HG02970 (cell line): ENCODE results near the gene ASTN2.
"Not testable (repeated sequence)": the region's sequence is repeated elsewhere in the genome, so short reads cannot be mapped to it uniquely, and the experiment has no call there.

Experiments used
- ATAC-seq: cut with Tn5 transposase; IDR thresholded peaks from one replicate; pipeline ENCODE4 v1.9.1; 2021; ENCODE audit warnings: mild to moderate bottlenecking, moderate library complexity, moderate number of reproducible peaks; ENCODE audit not compliant: unreplicated experiment, low FRiP score

The ASTN2 gene

DNA sequence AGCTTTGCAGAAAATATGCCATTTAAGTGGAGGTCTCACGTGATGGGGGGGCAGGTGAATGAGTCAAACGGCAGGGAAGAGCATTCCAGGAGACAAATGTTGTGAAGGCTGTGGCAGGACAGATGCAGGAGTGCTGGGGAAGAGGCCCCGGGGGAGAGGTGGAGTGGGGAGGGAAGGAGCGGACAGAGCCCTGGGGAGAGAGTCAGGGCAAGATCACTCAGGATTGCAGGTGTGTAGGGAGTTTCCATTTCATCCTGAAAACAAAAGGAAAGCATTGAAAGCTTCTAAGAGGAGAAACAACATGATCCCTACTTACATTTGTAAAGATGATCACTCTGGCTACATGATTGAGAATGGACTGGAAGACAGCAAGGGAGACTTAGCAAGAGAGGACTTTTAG lies 323.3 kb downstream of the ASTN2 start:
- no peak for ATAC-seq

DNA sequence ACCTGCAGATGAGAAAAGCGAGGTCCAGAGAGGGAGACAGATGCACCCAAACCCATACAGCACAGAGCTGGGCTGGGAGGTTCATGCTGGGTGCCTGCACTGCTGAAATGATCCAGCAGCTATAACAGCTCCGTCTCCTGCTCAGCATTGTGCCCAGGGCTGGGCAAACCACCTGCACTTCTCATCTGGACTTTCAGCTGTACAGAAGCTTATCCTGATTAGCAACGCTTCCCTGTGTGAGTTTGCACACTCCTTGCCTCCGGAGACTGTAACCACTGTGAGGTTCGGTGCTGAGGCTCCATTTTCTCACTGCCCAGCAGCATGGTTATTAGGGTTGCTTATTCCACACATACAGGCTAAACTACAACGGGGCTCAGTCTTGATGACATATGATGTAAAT lies 326.1 kb downstream of the ASTN2 start:
- no peak for ATAC-seq

DNA sequence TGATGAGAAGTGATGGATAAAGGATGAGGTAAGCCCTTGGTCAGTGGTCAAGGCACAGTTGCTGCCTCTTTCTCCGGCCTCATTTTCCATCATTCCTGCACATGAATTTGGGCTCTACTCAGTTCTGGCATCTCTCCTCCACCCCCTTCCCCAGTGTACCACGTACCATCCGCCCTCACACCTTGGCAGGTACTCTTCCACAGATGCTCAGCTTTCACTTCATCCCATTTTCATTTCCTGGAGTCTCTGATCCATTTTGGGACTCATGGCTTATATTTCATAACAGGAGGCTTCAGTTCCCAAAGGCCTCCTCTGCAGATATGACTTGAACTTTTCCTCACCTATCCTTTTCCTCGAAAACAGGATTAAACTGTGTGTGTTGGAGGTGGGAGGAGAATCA lies 326.7 kb downstream of the ASTN2 start:
- ATAC-seq = no peak

DNA sequence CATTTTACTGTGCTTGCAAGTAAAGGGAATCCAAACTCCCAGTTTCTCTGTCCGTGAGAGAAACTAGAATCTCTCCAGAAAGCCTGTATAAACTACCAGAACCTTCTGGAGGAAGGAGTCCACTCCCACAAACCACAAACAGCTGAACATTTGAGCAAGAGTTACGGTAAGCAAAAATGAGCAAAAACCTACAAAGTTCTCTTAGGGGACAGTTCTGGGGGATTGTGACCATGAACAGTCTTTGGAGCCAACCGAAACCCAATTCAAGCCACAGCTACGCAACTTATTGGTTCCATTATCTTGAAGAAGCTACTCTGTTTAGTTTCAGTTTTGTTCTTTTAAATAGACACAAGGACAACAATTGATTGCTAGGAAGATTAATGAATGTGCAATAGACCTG lies 330.6 kb downstream of the ASTN2 start:
- ATAC-seq = no peak

DNA sequence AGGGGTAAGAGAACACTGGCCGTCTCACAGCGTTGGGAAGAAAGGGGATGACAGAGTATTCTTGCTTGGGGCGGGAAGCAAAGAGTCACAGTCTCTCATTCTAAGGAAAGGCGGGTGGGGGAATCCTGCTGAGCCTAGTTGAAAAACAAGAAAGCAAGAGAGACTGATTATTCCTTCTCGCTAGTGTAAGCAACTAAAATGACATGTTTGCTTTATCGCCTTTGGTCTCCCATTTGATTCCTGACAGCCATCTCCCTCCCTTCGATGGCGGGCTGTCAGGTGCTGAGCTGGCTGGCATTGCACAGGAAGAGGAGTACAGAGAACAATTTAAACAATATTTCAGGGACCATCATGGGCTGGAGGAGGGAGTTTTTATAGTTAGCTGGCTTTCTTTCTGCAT lies 331.3 kb downstream of the ASTN2 start:
- ATAC-seq = no peak

DNA sequence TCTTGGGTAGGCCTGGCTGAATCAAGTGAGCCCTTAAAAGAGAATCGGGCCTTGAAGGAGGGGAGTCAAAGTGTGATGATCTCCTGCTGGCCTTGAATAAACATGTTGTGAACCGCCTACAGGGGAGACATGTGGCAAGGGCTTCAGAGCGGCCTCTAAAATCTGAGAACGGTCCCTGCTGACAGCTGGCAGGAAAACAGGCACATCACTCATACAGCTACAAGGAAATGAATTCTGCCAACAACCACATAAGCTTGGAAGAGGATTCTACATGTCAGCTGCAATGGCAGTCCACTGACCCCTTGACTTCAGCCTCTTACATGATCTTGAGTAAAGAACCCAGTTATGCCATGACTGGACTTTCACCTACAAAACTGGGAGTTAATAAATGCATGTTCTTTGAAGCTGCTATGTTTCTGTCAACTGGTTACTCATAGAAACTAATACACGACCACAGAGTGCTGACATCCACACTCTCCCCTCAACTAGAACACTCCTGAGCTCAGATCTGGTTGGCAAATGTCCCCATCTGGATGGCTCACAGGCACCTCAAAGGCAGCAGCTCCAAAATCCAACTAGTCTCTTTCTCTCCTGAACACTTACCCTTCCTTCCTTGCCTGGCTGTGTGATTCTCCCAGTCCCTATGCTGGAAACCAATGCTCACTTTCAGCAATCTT lies 333.1 kb downstream of the ASTN2 start:
- ATAC-seq = no peak

DNA sequence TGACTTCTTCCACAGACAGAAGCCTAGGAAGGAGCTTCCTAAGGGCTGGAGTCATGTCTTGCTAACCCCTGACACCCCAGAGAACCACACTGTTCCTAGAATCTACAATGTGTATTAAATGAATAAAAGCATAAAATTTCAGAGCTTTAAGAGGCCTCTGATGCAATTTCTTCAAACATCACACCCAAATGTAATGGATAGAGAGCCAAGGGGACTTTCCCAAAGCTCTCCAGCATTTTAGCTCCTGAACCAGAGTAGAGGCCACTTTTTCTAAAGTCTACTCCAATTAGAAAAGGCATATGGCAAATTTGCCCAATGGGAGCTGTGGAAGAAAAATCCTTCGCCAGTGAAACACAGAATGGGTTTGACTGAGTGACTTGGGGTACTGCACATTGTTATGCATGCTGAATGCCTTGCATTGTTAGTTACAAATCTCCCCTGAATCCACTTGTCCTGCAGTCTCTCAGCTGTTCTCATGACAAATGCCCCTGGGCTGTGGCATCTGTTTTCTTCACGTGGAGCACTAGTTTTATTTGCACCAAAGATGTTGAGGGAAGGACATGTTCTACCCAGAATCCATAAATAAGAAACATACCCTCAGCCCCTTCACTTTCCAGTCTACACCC lies 334.0 kb downstream of the ASTN2 start:
- ATAC-seq = no peak

DNA sequence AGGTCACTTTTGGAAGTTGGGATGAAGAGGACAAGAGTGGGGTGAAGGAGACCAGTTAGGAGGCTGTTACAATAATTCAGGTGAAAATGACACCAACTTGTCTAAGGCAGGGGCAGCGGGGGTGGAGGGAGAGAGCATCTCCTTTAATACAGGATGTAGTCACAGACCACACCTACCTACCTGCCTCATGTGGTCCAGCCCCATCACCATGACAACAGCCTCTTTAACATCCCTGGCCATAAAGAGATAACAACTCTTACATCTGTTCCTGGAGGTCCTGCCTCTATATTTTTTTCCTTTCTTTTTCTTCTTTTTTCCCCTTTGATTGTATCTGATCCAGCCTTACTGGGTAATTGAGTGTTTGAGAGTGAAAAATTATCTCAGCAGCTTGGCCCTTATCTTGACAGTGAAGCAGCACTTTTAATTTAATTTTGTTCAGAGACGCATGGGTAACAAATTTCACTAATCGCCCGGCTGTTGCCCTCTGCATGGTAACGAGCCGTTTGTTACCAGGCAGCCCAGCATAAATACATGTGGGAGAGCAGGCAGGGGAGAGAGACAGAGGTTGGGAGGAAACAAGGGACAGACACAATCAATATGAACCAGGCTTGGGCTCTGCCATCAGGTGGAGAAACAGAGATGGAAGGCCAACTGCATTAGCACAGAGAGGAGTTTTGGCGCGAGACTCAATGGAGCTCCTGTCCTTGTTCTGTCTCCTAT lies 338.1 kb downstream of the ASTN2 start:
- no peak for ATAC-seq

DNA sequence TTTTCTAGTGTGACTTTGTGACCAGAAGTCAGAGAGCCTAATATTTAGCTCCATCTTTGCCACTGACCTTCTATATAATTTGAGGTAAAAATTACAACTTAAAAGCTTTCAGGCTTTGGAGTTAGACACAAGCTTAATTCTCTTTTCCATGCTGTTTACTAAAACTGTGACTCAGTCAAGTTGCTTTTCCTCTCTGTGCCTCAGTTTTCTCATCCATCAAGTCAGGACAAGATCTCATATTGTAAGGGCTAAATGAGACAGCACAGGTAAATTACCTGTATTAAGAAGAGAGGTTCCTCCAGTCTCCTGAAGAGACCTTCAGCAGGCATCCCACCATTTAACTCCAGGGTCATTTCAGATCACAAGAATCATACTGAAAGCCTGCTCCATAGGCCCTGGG lies 339.2 kb downstream of the ASTN2 start:
- no peak for ATAC-seq

DNA sequence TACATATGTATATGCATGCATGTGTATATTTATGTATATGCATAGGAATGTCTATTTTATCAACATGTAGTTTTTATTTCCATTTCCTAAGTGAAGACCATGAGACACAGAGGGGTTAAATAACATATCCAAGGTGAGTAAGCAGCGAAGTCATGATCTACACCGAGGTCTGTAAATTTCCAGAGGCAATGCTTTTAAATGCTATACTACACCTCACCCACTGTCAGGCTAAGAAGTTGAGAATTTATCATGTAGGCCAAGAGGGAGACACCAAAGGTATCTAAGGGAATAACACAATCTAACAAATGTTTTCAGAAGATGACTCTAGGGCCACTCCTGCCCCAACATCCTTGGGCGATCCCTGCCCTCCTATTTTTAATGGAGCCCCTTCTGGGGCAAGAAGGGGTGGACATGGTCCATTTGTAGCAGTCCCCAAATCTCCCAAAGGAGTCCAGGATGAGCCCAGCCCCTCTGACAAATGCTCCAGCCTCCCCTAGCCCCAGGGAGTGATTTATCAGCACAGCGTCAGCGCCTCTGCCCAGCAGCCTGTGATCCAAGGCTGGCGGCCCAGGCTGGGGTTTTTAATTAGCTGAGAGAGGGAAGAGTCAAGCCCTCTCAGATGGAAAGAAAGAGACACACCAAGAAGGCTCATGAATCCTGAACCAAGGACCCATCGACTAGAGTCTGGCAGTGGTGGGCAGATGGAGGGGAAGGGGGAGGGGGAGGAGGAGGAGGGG lies 339.9 kb downstream of the ASTN2 start:
- ATAC-seq = no peak

DNA sequence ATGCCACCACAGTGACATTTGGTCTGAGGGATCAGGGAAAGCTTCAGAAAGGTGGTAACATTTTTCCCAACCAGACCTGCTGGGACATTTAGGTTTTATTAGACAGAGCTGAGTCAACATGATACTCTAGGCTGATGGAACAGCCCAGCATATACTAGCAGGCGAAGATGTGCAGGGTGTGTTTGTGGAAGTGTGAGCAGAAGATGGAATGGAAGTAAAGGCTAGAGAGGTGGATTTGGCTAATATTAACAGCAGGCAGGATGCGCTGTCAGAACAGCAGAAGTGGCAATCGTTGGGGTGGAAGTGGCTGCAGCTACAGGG lies 340.6 kb downstream of the ASTN2 start:
- ATAC-seq = no peak

DNA sequence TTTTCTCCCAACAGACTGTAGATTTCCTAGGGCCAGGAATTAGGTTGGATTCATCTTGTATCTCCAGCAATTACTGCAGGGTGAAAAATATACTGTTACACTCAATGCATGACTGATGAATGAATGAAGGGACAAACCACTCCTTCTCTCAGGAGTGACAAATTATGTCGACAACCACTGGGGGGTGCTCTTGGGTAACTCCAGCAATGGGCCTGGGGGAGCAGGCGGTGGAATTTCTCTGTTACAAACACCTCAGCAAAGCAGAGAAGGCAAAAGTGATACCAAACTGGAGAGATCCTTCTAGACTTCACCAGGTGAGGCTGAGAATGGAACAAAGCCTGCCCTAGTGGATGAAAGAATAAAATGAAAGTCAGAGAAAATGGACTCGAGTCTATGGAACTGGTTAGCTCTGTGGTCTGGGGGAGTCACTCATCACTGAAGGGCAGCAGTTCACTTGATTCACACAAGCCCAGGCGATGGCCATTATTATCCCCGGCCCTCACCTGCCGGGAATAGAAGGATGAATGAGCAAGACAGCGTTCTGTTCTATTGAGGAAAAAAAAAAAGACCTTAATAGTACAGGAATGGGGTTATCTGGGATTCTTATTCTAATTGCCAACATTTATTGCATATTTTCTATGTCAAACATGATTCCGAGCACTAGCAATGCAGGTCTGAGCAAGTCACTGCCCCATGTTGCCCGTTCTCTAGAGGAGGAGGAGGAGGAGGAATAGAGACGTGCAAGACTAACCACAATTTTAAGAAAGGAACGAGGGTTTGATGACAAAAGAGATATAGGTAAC lies 341.1 kb downstream of the ASTN2 start:
- ATAC-seq = no peak

DNA sequence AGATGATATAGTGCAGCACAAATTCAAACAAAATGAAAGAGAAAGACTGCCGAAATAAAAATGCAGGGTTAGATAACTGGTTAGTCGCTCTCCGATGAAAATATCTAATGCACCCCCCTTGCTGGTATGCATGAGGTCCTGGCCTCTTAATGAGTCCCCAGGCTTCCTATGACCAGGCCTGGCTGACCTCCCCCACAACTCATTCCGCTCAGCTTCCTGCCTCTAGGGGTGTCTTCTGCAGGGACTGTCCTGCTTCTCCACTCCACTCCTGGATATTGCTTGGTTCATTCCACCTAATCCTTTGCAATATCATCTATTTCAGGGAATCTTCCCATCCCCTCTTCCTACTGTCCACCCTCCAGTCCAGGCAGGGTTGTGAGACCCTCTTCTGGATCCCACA lies 341.8 kb downstream of the ASTN2 start:
- no peak for ATAC-seq

DNA sequence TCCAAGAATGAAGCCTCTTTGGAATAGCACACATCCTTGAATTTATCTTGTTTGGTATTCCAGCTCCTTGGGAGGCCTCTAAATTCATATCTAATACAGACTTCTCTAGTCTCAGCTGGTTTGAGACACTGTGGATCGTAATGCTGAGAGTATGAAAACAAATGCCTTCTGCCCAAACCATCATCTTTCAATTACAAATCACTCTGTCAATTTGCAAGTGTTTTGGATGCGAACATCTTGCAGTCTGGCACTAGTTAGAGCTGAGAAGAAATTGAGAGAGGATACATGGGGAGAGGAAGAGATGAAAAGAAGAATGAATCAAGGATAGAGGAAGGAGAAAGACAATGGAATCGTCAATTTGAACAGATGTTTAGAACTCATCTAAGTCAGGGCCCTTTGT lies 342.6 kb downstream of the ASTN2 start:
- ATAC-seq = no peak

DNA sequence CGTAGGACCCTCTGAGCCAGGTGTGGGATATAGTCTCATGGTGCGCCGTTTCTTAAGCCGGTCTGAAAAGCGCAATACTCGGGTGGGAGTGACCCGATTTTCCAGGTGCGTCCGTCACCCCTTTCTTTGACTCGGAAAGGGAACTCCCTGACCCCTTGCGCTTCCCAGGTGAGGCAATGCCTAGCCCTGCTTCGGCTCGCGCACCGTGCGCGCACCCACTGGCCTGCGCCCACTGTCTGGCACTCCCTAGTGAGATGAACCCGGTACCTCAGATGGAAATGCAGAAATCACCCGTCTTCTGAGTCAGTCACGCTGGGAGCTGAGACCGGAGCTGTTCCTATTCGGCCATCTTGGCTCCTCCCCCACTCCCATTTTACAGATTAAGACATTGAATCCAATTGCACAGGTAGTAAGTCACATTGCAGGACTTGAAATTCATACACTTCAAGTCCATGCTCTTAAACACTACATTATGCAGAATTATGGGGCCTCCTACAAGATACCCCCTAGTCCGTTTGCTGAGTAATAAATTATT lies 343.1 kb downstream of the ASTN2 start:
- not testable (repeated sequence) for ATAC-seq

DNA sequence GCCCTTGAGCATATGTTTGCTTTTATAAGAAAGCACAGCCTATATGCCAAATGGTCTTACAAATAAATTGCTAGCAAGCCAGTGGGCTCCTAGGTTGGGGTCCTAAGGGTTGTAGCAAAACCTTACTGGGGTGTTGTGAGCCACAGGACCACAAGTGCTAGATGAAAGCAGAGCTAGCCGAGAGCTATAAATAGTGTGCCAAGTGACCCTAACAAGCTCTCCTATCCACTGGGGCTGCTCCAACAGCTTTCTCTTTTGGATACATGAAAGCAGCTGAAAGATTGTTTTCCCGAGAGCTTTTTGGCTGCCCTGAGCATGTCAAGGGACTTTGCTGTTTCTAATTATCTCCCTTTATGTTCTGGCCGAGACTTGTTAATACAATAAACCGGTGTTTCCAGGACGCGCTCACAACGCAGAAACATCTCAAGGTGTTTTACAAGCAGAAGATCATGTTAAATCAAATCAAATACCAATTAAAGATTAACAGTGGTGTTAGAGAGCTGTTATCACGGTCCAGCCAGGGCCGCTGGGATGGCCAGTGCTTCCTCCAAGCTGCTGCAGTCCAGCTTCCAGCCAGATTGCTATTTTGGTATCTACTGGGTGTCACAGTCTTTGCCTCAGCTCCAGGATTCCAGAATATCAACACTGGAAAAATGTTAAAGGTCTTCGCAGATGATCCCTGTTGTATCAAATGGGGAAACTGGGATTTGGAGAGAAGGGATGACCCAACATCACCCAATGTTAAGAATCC lies 351.0 kb downstream of the ASTN2 start:
- no peak for ATAC-seq

DNA sequence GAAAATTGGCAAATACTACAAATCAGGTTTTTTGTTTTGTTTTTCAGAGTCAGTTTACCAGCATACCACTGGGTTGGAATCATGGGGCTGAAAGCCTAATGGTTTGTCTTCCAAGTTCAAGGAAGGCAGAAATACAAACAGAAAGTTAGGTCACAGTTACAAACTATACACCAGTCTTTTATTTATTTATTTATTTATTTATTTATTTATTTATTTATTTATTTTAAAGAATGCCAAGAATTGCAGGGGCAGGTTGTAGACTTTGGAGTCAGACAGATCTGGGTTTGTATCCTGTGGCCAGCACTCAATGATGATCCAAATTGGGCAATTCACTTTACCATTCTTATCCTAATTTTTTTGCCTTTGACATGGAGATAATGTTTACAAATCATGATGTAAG lies 353.9 kb downstream of the ASTN2 start:
- ATAC-seq = no peak

DNA sequence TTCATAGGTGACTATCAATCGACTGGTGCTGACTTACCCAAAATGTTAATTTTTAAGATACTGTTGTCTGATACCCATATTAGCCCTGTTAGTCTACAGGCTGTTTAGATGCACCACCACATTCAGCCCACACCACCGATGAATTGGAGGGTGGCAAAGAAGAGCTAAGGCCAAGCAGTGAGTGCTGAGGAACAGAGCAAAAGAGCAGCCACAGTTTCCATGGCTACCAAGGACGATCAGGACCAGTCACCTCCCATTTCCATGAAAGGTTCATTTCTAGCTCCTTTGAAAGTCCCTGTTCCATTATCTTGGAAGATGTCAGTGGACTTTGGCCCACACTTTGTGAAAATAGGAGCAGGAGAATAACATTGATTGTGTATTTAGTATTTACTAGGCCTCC lies 364.9 kb downstream of the ASTN2 start:
- no peak for ATAC-seq

DNA sequence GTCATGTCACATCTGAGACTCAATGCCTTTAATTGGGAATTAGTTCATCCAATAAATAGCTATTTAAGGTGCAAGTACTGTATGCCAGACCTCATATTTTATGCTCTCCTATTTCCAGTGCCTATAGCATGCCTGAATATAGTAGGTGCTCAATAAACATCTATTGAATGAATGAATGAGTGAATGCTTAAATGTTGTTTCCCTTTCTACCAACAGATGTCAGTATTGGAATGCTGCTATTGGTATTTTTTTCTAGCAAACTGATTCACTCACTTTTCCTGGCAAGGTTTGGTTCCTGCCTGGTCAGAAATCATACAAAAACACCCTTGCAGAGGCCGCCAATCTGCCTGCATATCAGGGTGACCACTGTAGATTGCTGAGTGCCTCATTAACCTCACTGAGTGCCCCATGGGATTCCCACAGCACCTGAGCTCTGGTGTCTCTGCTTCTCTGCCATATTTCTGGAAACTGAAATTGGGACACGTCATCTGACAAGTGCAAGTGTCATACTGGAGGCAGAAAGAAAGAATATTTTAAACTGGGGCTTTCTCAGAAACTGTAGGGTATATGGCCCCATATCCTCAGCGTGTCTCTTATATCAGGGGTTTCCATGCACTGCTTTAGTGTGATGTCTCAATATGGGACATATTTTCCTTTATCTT lies 368.1 kb downstream of the ASTN2 start:
- ATAC-seq = no peak
